HG02759 (cell line): ENCODE results near the gene FKBP4.

ENCODE experiments used
- ATAC-seq: cut with Tn5 transposase; IDR thresholded peaks from one replicate; pipeline ENCODE4 v1.9.1; 2021; ENCODE audit warnings: mild to moderate bottlenecking, moderate library complexity; ENCODE audit not compliant: unreplicated experiment

FKBP4 gene

DNA sequence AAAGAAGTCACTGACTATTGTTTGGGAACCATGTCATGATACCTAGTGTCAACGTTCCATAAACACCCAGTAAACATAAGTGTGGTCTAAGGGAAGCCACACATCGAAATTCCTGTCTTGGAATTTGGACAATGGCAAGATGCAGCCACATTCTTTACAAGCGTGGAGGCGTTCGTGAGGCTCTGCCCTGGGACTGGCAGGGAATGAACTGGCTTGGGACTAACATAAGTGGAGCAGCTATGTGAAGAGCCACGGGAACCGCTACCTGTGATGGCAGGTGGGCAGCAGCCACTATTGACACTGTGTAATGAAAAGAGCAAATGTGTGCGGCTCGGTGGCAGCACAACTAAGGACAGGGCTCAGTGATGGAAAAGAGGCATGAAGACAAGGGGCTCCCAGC, 50.0 kb downstream of the FKBP4 start:
- no peak for ATAC-seq

DNA sequence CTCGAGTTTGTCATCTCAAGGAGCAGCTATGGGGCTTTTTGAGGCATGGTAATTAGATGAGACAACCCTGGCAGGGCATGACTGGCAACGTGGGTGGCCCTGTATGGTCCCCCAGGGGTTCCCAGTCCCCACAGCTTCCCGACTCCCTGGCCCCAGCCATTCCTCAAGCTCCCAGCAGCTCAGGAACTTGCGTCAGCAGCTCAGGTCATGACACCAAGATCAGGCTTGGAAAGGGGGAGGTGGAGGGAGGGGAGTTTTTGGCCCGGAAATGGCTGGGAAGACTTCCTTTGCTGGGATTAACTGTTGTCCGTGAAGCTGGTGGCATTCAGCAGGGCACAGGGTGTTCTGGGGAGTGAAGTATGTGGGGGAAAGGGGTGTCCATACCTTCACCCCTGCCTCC, 50.5 kb downstream of the FKBP4 start:
- ATAC-seq = no peak

DNA sequence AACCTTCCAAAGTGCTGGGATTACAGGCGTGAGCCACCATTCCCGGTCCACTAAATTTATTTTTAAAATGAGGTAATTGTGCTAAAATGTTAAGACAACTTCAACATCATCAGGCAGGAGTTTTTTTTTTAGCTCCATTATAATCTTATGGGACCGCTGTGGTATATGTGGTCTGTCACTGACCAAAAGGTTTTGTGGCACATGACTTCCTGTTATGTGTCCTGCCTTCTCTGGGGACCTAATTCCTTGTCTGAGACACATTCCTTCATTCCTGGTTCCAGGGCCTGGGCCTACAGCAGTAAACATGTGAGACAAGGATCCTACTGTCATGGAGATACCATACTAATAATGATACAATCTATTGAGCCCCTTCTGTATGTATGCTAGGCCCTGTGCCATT, 57.2 kb downstream of the FKBP4 start:
- ATAC-seq = no peak

GRCh38 chr12:2853626-2854025, 58.9 kb downstream of the FKBP4 start:
- no peak for ATAC-seq
